Measurements from ENCODE around the gene SNAI1. TPM values are rescaled to one million over a fixed set of nuclear protein-coding genes. Genes with fewer than 3 reads are reported as not detected.

SNAI1 gene
- total and polyA plus RNA-seq, 8 donors: 2.8 to 12.2 (median 8.5) TPM

DNA sequence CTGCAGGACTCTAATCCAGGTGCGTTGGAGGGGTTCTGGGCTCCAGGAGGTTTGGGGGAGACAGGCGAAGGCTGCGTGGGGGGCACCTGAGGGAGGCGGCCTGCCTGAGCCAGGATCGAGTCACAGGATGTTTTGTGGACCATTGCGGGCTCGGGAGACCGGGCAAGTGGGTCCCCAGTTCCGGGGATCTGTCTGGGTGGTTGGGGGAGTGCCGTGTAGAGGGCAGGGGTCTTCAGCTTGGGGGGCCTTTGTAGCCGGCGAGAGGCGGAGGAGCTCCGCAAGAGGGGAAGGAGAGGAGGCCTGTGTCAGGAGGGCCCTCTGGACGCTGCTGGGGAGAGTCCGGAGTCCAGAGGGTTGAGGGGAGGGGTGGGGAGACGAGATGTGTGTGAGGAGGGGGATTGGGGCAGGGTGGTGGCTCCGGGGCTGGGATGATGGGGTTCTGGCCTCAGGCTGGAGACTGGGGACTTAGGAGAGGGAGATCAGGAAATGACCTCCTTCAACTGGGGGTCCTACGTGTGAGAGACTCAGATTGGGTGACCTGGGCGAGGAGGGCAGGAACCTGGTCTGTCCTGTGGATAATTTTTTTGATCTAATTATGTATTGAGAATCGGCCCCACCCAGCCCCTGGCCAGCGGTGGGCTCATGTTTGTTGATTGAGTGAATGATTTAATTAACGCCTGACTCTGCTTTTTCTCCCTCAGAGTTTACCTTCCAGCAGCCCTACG is 505 bp downstream of the SNAI1 start:
- no peak for ATAC-seq
- Histone ChIP-seq H3K36me3 (peaks cover 0 to 6% of the 10 kb centered on the region in 2 donors), H3K27ac (peak overlapping the region; percentile 62 to 65), H3K4me1 (peaks cover 15 to 64% of the 10 kb centered on the region in 2 donors), H3K4me3 (peak overlapping the region; percentile 49 to 50), H3K27me3 (peaks cover 0 to 23% of the 10 kb centered on the region in 2 donors), H3K9me3 (no peaks in the 10 kb centered on the region)
- intact Hi-C loops (cut with DNase I): loop anchor here (5.0 to 10.0 kb wide), 3 partner anchors 82 to 189 kb away; no protein-coding TSS in a partner anchor
- peak in 1 of 4 donors; percentile 35 for DNase-seq
- TF ChIP-seq, protein P1, sequence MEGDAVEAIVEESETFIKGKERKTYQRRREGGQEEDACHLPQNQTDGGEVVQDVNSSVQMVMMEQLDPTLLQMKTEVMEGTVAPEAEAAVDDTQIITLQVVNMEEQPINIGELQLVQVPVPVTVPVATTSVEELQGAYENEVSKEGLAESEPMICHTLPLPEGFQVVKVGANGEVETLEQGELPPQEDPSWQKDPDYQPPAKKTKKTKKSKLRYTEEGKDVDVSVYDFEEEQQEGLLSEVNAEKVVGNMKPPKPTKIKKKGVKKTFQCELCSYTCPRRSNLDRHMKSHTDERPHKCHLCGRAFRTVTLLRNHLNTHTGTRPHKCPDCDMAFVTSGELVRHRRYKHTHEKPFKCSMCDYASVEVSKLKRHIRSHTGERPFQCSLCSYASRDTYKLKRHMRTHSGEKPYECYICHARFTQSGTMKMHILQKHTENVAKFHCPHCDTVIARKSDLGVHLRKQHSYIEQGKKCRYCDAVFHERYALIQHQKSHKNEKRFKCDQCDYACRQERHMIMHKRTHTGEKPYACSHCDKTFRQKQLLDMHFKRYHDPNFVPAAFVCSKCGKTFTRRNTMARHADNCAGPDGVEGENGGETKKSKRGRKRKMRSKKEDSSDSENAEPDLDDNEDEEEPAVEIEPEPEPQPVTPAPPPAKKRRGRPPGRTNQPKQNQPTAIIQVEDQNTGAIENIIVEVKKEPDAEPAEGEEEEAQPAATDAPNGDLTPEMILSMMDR (IDR thresholded peaks at IDR 0.05): no peak

DNA sequence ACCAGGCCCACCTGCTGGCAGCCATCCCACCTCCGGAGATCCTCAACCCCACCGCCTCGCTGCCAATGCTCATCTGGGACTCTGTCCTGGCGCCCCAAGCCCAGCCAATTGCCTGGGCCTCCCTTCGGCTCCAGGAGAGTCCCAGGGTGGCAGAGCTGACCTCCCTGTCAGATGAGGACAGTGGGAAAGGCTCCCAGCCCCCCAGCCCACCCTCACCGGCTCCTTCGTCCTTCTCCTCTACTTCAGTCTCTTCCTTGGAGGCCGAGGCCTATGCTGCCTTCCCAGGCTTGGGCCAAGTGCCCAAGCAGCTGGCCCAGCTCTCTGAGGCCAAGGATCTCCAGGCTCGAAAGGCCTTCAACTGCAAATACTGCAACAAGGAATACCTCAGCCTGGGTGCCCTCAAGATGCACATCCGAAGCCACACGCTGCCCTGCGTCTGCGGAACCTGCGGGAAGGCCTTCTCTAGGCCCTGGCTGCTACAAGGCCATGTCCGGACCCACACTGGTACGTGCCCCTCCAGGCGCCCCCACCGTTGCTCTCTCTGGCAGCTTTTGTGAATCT is 1.1 kb downstream of the SNAI1 start:
- Histone ChIP-seq H3K4me3 (peak overlapping the region; percentile 49 to 50), H3K27ac (peak overlapping the region; percentile 62 to 65), H3K36me3 (peaks cover 0 to 9% of the 10 kb centered on the region in 2 donors), H3K4me1 (peaks cover 18 to 68% of the 10 kb centered on the region in 2 donors), H3K27me3 (peaks cover 0 to 23% of the 10 kb centered on the region in 2 donors), H3K9me3 (no peaks in the 10 kb centered on the region)
- ATAC-seq: no peak
- intact Hi-C loops (cut with DNase I): loop anchor here (5.0 to 10.0 kb wide), 3 partner anchors 81 to 188 kb away; no protein-coding TSS in a partner anchor
- TF ChIP-seq, protein P1 (IDR thresholded peaks at IDR 0.05): no peak
- peak in 3 of 4 donors; percentile 56 to 69 (median 60) for DNase-seq

- peaks cover 24 to 68% of the 10 kb centered on the region in 2 donors for H3K4me1 ChIP-seq
- H3K4me3 ChIP-seq: peak overlapping the region; percentile 49 to 50
- DNase-seq: peak in 1 of 4 donors; percentile 39
- TF ChIP-seq, protein P1 (IDR thresholded peaks at IDR 0.05): no peak
- peaks cover 0 to 23% of the 10 kb centered on the region in 2 donors for H3K27me3 ChIP-seq
- peaks cover 0 to 9% of the 10 kb centered on the region in 2 donors for H3K36me3 ChIP-seq
- H3K9me3 ChIP-seq: no peaks in the 10 kb centered on the region
- intact Hi-C loops (cut with DNase I): loop anchor here (5.0 to 10.0 kb wide), 3 partner anchors 80 to 188 kb away; no protein-coding TSS in a partner anchor
- no peak for ATAC-seq
- peak overlapping the region in 1 of 2 donors; percentile 65 for H3K27ac ChIP-seq
Observed at GRCh38 chr20:49984426-49985153, 1.8 kb downstream of the SNAI1 start.

- DNase-seq (no peak), ATAC-seq (no peak)
- intact Hi-C loops (cut with DNase I): loop anchor here in 1 of 2 donors (10.0 kb wide), 1 partner anchor 80 kb away; no protein-coding TSS in a partner anchor
- H3K27me3 ChIP-seq: peaks cover 0 to 23% of the 10 kb centered on the region in 2 donors
- peaks cover 0 to 9% of the 10 kb centered on the region in 2 donors for H3K36me3 ChIP-seq
- peak overlapping the region in 1 of 2 donors; percentile 4 for H3K27ac ChIP-seq
- TF ChIP-seq, protein P1 (IDR thresholded peaks at IDR 0.05): no peak
- H3K9me3 ChIP-seq: no peaks in the 10 kb centered on the region
- peaks cover 30 to 73% of the 10 kb centered on the region in 2 donors for H3K4me1 ChIP-seq
- peak overlapping the region; percentile 49 to 50 for H3K4me3 ChIP-seq
Observed at GRCh38 chr20:49985157-49985556, 2.4 kb downstream of the SNAI1 start.

All from left lung (tissue), 10 donors.